ENCODE data around the gene GIMD1. TPM values are rescaled to one million over a fixed set of nuclear protein-coding genes. Genes with fewer than 3 reads are reported as not detected.

GIMD1 gene
- total RNA-seq, 1 donor from 2014 or later, result not detected

DNA sequence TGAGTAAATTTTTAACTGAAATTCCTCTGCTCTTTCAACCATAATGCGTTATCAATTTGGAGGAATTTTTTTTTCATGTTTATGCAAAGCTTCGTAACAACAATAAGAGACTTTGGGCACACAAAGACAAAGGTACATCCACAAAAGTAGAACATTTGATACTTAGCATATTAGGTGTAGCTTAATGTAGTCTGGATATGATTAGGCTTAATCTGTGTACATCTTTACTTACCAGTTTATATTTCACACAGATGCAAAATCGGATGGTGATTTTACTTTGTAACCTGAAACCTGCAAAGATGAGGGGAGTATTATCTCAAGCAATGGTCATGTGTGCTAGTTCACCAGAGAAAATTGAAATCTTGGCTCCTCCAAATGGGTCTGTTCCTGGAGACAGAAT lies 32.0 kb downstream of the GIMD1 start:
- H3K9ac ChIP-seq (ENCODE audit: low read length), result no peak overlapping the region
- H3K4me1 ChIP-seq (ENCODE audit: insufficient read depth, low read length), result no peaks in the 10 kb centered on the region
- H3K27ac Mint-ChIP-seq (ENCODE audit: unreplicated experiment), result no peak overlapping the region
- peaks cover 40% of the 10 kb centered on the region for H3K36me3 ChIP-seq (ENCODE audit: insufficient read depth, low read length)
- no peak overlapping the region for H3K27ac ChIP-seq (ENCODE audit: low read depth, low read length)
- no peak for DNase-seq (ENCODE audit: low read depth)
- H3K36me3 Mint-ChIP-seq (ENCODE audit: low read depth, unreplicated experiment), result peaks cover 41% of the 10 kb centered on the region
- no peak overlapping the region for H3K4me3 ChIP-seq (ENCODE audit: insufficient read depth, low read depth, low read length)
- H3K79me2 ChIP-seq (ENCODE audit: insufficient read depth, low read length), result peaks cover 22% of the 10 kb centered on the region
- no peaks in the 10 kb centered on the region for H3K4me1 Mint-ChIP-seq (ENCODE audit: low read depth, unreplicated experiment)
- no peak overlapping the region for H2AFZ ChIP-seq (ENCODE audit: low read depth, low read length)
- no peak for TF ChIP-seq EZH2 (IDR thresholded peaks at IDR 0.05; ENCODE audit: insufficient read depth, low read length)
- no peak for TF ChIP-seq CTCF (IDR thresholded peaks at IDR 0.05; ENCODE audit: insufficient read depth, low read depth, low read length)
- no peaks in the 10 kb centered on the region for H3K27me3 Mint-ChIP-seq (ENCODE audit: low read depth, unreplicated experiment)
- H3K27me3 ChIP-seq (ENCODE audit: insufficient read depth, low read length), result no peaks in the 10 kb centered on the region
- no peak overlapping the region for H3K4me3 Mint-ChIP-seq (ENCODE audit: unreplicated experiment)
- FAIRE-seq, result no peak
- H3K9me3 Mint-ChIP-seq (ENCODE audit: unreplicated experiment), result peaks cover 2% of the 10 kb centered on the region
- peaks cover 8% of the 10 kb centered on the region for H4K20me1 ChIP-seq (ENCODE audit: insufficient read depth, low read length)
- no peak overlapping the region for H3K4me2 ChIP-seq (ENCODE audit: low read length)
- peaks cover 2% of the 10 kb centered on the region for H3K9me3 ChIP-seq (ENCODE audit: insufficient read depth, low read depth, low read length)

DNA sequence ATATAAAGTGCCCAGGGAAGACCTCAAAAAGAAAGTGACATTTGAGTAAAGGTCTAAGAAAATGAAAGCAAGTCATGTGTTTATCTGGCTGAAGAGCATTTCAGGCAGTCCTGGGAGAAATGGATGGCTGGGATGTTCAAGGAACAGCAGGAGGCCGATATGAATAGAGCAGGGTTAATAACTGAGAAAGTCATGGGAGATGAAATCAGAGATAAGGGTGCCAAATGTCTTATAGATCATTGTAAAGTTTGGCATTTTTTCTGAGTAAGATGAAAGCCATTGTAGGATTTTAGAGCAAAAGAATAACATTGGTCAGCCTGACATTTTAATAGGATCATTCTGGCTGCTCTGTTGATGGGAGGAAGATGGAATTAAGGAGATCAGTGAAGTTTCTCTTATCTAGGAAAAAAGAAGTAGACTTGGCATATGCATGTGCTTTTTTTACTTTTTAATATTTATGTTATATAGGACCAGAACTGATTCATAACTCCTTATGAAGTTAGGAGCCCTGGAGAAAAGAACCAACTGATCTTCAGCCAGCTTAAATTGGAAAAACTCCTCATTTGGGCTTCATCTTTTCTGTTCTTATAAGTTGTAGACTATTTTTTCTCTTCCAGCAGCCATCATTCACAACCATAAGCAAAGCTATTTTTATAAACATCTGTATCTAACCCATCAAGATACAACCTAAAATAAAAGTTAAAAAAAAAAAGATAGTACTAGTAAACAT lies 33.7 kb downstream of the GIMD1 start:
- no peak overlapping the region for H3K27ac Mint-ChIP-seq (ENCODE audit: unreplicated experiment)
- H3K27ac ChIP-seq (ENCODE audit: low read depth, low read length), result no peak overlapping the region
- DNase-seq (ENCODE audit: low read depth), result no peak
- H3K9ac ChIP-seq (ENCODE audit: low read length), result no peak overlapping the region
- no peak overlapping the region for H3K4me3 ChIP-seq (ENCODE audit: insufficient read depth, low read depth, low read length)
- peaks cover 2% of the 10 kb centered on the region for H3K9me3 ChIP-seq (ENCODE audit: insufficient read depth, low read depth, low read length)
- H3K4me1 ChIP-seq (ENCODE audit: insufficient read depth, low read length), result no peaks in the 10 kb centered on the region
- no peaks in the 10 kb centered on the region for H4K20me1 ChIP-seq (ENCODE audit: insufficient read depth, low read length)
- H3K27me3 ChIP-seq (ENCODE audit: insufficient read depth, low read length), result no peaks in the 10 kb centered on the region
- H3K4me2 ChIP-seq (ENCODE audit: low read length), result peak overlapping the region; percentile 10
- no peak overlapping the region for H2AFZ ChIP-seq (ENCODE audit: low read depth, low read length)
- peaks cover 46% of the 10 kb centered on the region for H3K36me3 ChIP-seq (ENCODE audit: insufficient read depth, low read length)
- H3K27me3 Mint-ChIP-seq (ENCODE audit: low read depth, unreplicated experiment), result no peaks in the 10 kb centered on the region
- no peaks in the 10 kb centered on the region for H3K4me1 Mint-ChIP-seq (ENCODE audit: low read depth, unreplicated experiment)
- FAIRE-seq, result no peak
- H3K36me3 Mint-ChIP-seq (ENCODE audit: low read depth, unreplicated experiment), result peaks cover 32% of the 10 kb centered on the region
- H3K4me3 Mint-ChIP-seq (ENCODE audit: unreplicated experiment), result no peak overlapping the region
- no peak for TF ChIP-seq CTCF (IDR thresholded peaks at IDR 0.05; ENCODE audit: insufficient read depth, low read depth, low read length)
- no peak for TF ChIP-seq EZH2 (IDR thresholded peaks at IDR 0.05; ENCODE audit: insufficient read depth, low read length)
- H3K9me3 Mint-ChIP-seq (ENCODE audit: unreplicated experiment), result peaks cover 2% of the 10 kb centered on the region
- H3K79me2 ChIP-seq (ENCODE audit: insufficient read depth, low read length), result peaks cover 6% of the 10 kb centered on the region

DNA sequence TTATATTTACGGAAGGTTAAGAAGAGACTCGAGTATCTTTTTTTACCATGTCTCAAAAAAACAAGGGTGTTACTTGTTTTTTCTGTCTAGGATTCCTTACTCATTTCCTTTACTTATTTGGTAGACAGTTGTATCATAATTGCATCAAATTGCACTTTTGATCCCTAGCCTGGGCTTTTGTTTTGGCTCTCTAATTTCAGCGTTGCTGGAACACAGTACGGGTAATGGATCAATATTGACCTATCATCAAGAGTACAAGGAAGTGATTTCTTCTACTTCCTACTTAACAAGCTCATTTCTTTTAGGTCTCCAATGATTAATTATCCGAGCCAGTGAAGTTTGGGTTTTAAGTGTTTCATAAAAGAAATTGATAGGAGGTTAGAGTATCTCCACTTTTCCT lies 35.4 kb downstream of the GIMD1 start:
- peak; percentile 54 for FAIRE-seq
- no peak overlapping the region for H3K4me3 Mint-ChIP-seq (ENCODE audit: unreplicated experiment)
- H3K36me3 Mint-ChIP-seq (ENCODE audit: low read depth, unreplicated experiment), result peaks cover 20% of the 10 kb centered on the region

More for the DNA sequence above, 35.4 kb downstream of the GIMD1 start:
- no peaks in the 10 kb centered on the region for H3K27me3 ChIP-seq (ENCODE audit: insufficient read depth, low read length)
- H3K9ac ChIP-seq (ENCODE audit: low read length), result no peak overlapping the region
- peaks cover 3% of the 10 kb centered on the region for H4K20me1 ChIP-seq (ENCODE audit: insufficient read depth, low read length)
- H3K9me3 Mint-ChIP-seq (ENCODE audit: unreplicated experiment), result no peaks in the 10 kb centered on the region
- TF ChIP-seq CTCF (IDR thresholded peaks at IDR 0.05; ENCODE audit: insufficient read depth, low read depth, low read length) (no peak), EZH2 (IDR thresholded peaks at IDR 0.05; ENCODE audit: insufficient read depth, low read length) (no peak)
- no peaks in the 10 kb centered on the region for H3K27me3 Mint-ChIP-seq (ENCODE audit: low read depth, unreplicated experiment)
- no peaks in the 10 kb centered on the region for H3K9me3 ChIP-seq (ENCODE audit: insufficient read depth, low read depth, low read length)
- H3K4me1 Mint-ChIP-seq (ENCODE audit: low read depth, unreplicated experiment), result no peaks in the 10 kb centered on the region
- peaks cover 3% of the 10 kb centered on the region for H3K79me2 ChIP-seq (ENCODE audit: insufficient read depth, low read length)
- no peak overlapping the region for H3K4me3 ChIP-seq (ENCODE audit: insufficient read depth, low read depth, low read length)
- no peak overlapping the region for H3K27ac ChIP-seq (ENCODE audit: low read depth, low read length)
- H3K27ac Mint-ChIP-seq (ENCODE audit: unreplicated experiment), result no peak overlapping the region
- no peak for DNase-seq (ENCODE audit: low read depth)
- peaks cover 39% of the 10 kb centered on the region for H3K36me3 ChIP-seq (ENCODE audit: insufficient read depth, low read length)
- no peaks in the 10 kb centered on the region for H3K4me1 ChIP-seq (ENCODE audit: insufficient read depth, low read length)
- H3K4me2 ChIP-seq (ENCODE audit: low read length), result no peak overlapping the region
- H2AFZ ChIP-seq (ENCODE audit: low read depth, low read length), result no peak overlapping the region
